Measurements from ENCODE around the gene ANKIB1. TPM values are rescaled to one million over a fixed set of nuclear protein-coding genes. Genes with fewer than 3 reads are reported as not detected.

ANKIB1 gene
- 70.1 TPM for total RNA-seq
- 15.2 TPM for polyA plus RNA-seq

GRCh38 chr7:92245487-92246359 is at the start of gene ANKIB1, which contains the start of gene KRIT1:
ANKIB1 (plus strand) TSS chr7:92245974; CDS start chr7:92294979, 49,005 bp downstream.
KRIT1 (minus strand) TSS chr7:92245914; CDS start chr7:92242135, 3,779 bp downstream.
- Histone ChIP-seq H3K4me1 (ENCODE audit: insufficient read depth) (no peaks in the 10 kb centered on the region), H3K4me3 (ENCODE audit: low read depth, low read length) (peak within 1 kb of the TSS; percentile 96), H3K27ac (ENCODE audit: low read depth) (peak within 1 kb of the TSS; percentile 96), H3K36me3 (ENCODE audit: insufficient read depth) (no peaks in the 10 kb centered on the region)
- under 1% methylated on average over 71 of the region's 71 CpGs for WGBS
- peak; percentile 67 for DNase-seq (ENCODE audit: extremely low spot score)

GRCh38 chr7:92200791-92201190 is 45.0 kb upstream of the ANKIB1 start:
- WGBS, result 80% methylated on average over 1 of the region's 1 CpG
- Histone ChIP-seq H3K4me3 (ENCODE audit: low read depth, low read length) (no peak overlapping the region), H3K36me3 (ENCODE audit: insufficient read depth) (peaks cover 2% of the 10 kb centered on the region), H3K4me1 (ENCODE audit: insufficient read depth) (no peaks in the 10 kb centered on the region), H3K27ac (ENCODE audit: low read depth) (no peak overlapping the region)
- no peak for DNase-seq (ENCODE audit: extremely low spot score)

- WGBS, result 98% methylated on average over 3 of the region's 3 CpGs
- Histone ChIP-seq H3K4me3 (ENCODE audit: low read depth, low read length) (no peak overlapping the region), H3K36me3 (ENCODE audit: insufficient read depth) (peaks cover 7% of the 10 kb centered on the region), H3K4me1 (ENCODE audit: insufficient read depth) (no peaks in the 10 kb centered on the region), H3K27ac (ENCODE audit: low read depth) (no peak overlapping the region)
- no peak for DNase-seq (ENCODE audit: extremely low spot score)
These were observed 39.8 kb upstream of the ANKIB1 start for GRCh38 chr7:92205987-92206386.

- H3K4me1 ChIP-seq (ENCODE audit: insufficient read depth), result no peaks in the 10 kb centered on the region
- peaks cover 11% of the 10 kb centered on the region for H3K36me3 ChIP-seq (ENCODE audit: insufficient read depth)
- H3K4me3 ChIP-seq (ENCODE audit: low read depth, low read length), result no peak overlapping the region
- no peak for DNase-seq (ENCODE audit: extremely low spot score)
- no peak overlapping the region for H3K27ac ChIP-seq (ENCODE audit: low read depth)
- WGBS, result 98% methylated on average over 1 of the region's 1 CpG
These were observed 39.1 kb upstream of the ANKIB1 start for GRCh38 chr7:92206672-92207071.

- peaks cover 6% of the 10 kb centered on the region for H3K36me3 ChIP-seq (ENCODE audit: insufficient read depth)
- DNase-seq (ENCODE audit: extremely low spot score), result peak; percentile 0
- no peak overlapping the region for H3K27ac ChIP-seq (ENCODE audit: low read depth)
- 95% methylated on average over 3 of the region's 3 CpGs for WGBS
- no peaks in the 10 kb centered on the region for H3K4me1 ChIP-seq (ENCODE audit: insufficient read depth)
- H3K4me3 ChIP-seq (ENCODE audit: low read depth, low read length), result no peak overlapping the region
These were observed 24.0 kb upstream of the ANKIB1 start for GRCh38 chr7:92221766-92222165.

- no peak for DNase-seq (ENCODE audit: extremely low spot score)
- Histone ChIP-seq H3K4me3 (ENCODE audit: low read depth, low read length) (no peak overlapping the region), H3K4me1 (ENCODE audit: insufficient read depth) (no peaks in the 10 kb centered on the region), H3K36me3 (ENCODE audit: insufficient read depth) (peaks cover 9% of the 10 kb centered on the region), H3K27ac (ENCODE audit: low read depth) (no peak overlapping the region)
- 83% methylated on average over 4 of the region's 4 CpGs for WGBS
These were observed 18.8 kb upstream of the ANKIB1 start for GRCh38 chr7:92226981-92227380.

- Histone ChIP-seq H3K27ac (ENCODE audit: low read depth) (no peak overlapping the region), H3K4me1 (ENCODE audit: insufficient read depth) (no peaks in the 10 kb centered on the region), H3K36me3 (ENCODE audit: insufficient read depth) (peaks cover 9% of the 10 kb centered on the region), H3K4me3 (ENCODE audit: low read depth, low read length) (no peak overlapping the region)
- WGBS, result over 99% methylated on average over 2 of the region's 2 CpGs
- DNase-seq (ENCODE audit: extremely low spot score), result no peak
These were observed 17.7 kb upstream of the ANKIB1 start for GRCh38 chr7:92228100-92228499.

- H3K4me1 ChIP-seq (ENCODE audit: insufficient read depth), result no peaks in the 10 kb centered on the region
- DNase-seq (ENCODE audit: extremely low spot score), result no peak
- H3K36me3 ChIP-seq (ENCODE audit: insufficient read depth), result peaks cover 9% of the 10 kb centered on the region
- 96% methylated on average over 2 of the region's 2 CpGs for WGBS
- H3K27ac ChIP-seq (ENCODE audit: low read depth), result no peak overlapping the region
- H3K4me3 ChIP-seq (ENCODE audit: low read depth, low read length), result no peak overlapping the region
These were observed 17.0 kb upstream of the ANKIB1 start for GRCh38 chr7:92228742-92229141.

- H3K36me3 ChIP-seq (ENCODE audit: insufficient read depth), result peaks cover 5% of the 10 kb centered on the region
- H3K27ac ChIP-seq (ENCODE audit: low read depth), result no peak overlapping the region
- no peaks in the 10 kb centered on the region for H3K4me1 ChIP-seq (ENCODE audit: insufficient read depth)
- no peak for DNase-seq (ENCODE audit: extremely low spot score)
- H3K4me3 ChIP-seq (ENCODE audit: low read depth, low read length), result no peak overlapping the region
- WGBS, result 89% methylated on average over 2 of the region's 2 CpGs
These were observed 15.2 kb upstream of the ANKIB1 start for GRCh38 chr7:92230547-92230946.

GRCh38 chr7:92242972-92243371 is 2.8 kb upstream of the ANKIB1 start:
- 95% methylated on average over 6 of the region's 6 CpGs for WGBS
- H3K4me1 ChIP-seq (ENCODE audit: insufficient read depth), result no peaks in the 10 kb centered on the region
- no peak for DNase-seq (ENCODE audit: extremely low spot score)
- H3K36me3 ChIP-seq (ENCODE audit: insufficient read depth), result no peaks in the 10 kb centered on the region
- H3K4me3 ChIP-seq (ENCODE audit: low read depth, low read length), result no peak overlapping the region
- no peak overlapping the region for H3K27ac ChIP-seq (ENCODE audit: low read depth)

GRCh38 chr7:92244808-92245486 is 827 bp upstream of the ANKIB1 start:
- peak overlapping the region; percentile 96 for H3K27ac ChIP-seq (ENCODE audit: low read depth)
- WGBS, result 2% methylated on average over 11 of the region's 11 CpGs
- no peak for DNase-seq (ENCODE audit: extremely low spot score)
- H3K4me1 ChIP-seq (ENCODE audit: insufficient read depth), result no peaks in the 10 kb centered on the region
- H3K4me3 ChIP-seq (ENCODE audit: low read depth, low read length), result peak overlapping the region; percentile 96
- no peaks in the 10 kb centered on the region for H3K36me3 ChIP-seq (ENCODE audit: insufficient read depth)

GRCh38 chr7:92246360-92247101 is 757 bp downstream of the ANKIB1 start:
- under 1% methylated on average over 35 of the region's 35 CpGs for WGBS
- Histone ChIP-seq H3K4me3 (ENCODE audit: low read depth, low read length) (peak overlapping the region; percentile 96), H3K4me1 (ENCODE audit: insufficient read depth) (no peaks in the 10 kb centered on the region), H3K36me3 (ENCODE audit: insufficient read depth) (peaks cover 4% of the 10 kb centered on the region), H3K27ac (ENCODE audit: low read depth) (peak overlapping the region; percentile 96)
- DNase-seq (ENCODE audit: extremely low spot score), result no peak

- Histone ChIP-seq H3K4me1 (ENCODE audit: insufficient read depth) (no peaks in the 10 kb centered on the region), H3K27ac (ENCODE audit: low read depth) (no peak overlapping the region), H3K4me3 (ENCODE audit: low read depth, low read length) (no peak overlapping the region), H3K36me3 (ENCODE audit: insufficient read depth) (peaks cover 4% of the 10 kb centered on the region)
- DNase-seq (ENCODE audit: extremely low spot score), result no peak
These were observed 4.8 kb downstream of the ANKIB1 start for GRCh38 chr7:92250603-92251002.
